K562 (cell line): ENCODE data around the gene GLRX5. TPM values are rescaled to one million over a fixed set of nuclear protein-coding genes. Genes with fewer than 3 reads are reported as not detected.

Source experiments
- ATAC-seq: fragments of 200-7000 bp; cut with Tn5 transposase; 3 replicates; pipeline ENCODE4 v1.9.1; 2020; ENCODE audit warnings: moderate library complexity
- BruUV-seq: library from RNA; stranded (reverse); fragments of 400-500 nt; replicated peaks from 2 replicates; lab custom pipeline; 2021; lab: Mats Ljungman, UMichigan
- CTCF ChIA-PET: fragments of 300-600 bp; formaldehyde crosslinking; extraction: SDS; loops from one replicate; lab custom pipeline; 2021; ENCODE audit warnings: low intra/inter-chr PET ratio; lab: Yijun Ruan, JAX
- POLR2A ChIA-PET: fragments of 300-600, 350-650 bp; sonication (Branson Sonifier 250); formaldehyde crosslinking; extraction: SDS; loops from one replicate; lab custom pipeline; 2021; ENCODE audit warnings: antibody characterized with exemption, inconsistent platforms; lab: Yijun Ruan, JAX
- DNase-seq, 4 experiments: peaks; one replicate each; pipeline versions ENCODE4 v3.0.0 to v3.0.0-alpha.2; 2011 to 2018; ENCODE audit warnings: low spot score in 3 of 4, mixed read lengths in 3 of 4; ENCODE audit errors: extremely low read depth in 1 of 4
- FAIRE-seq: peaks from 2 replicates; lab custom pipeline; 2011; peaks lifted over from hg19 to GRCh38; lab: Jason Lieb, UNC
- H2AFZ ChIP-seq: 2 replicates; pipeline ENCODE4 v1.6.0; 2011; ENCODE audit warnings: low read depth, low read length, control low read depth, inconsistent platforms
- H3K27ac ChIP-seq: fragments of 200-600 bp; 3 replicates; pipeline ENCODE4 v1.8.0; 2011; ENCODE audit warnings: low read depth, mild to moderate bottlenecking, control low read depth, inconsistent platforms, low read length, moderate library complexity, mixed read lengths; ENCODE audit errors: extremely low read depth
- H3K27me3 ChIP-seq, 2 experiments: fragments of 300-600 bp in 1 of 2; 2 replicates in 1 of 2; 3 replicates in 1 of 2; pipeline versions ENCODE4 v1.6.0 to v1.8.0; 2011; ENCODE audit warnings: inconsistent platforms in 2 of 2, low read length in 2 of 2, mild to moderate bottlenecking in 1 of 2, mixed read lengths in 1 of 2, moderate library complexity in 1 of 2; ENCODE audit not compliant: control insufficient read depth in 2 of 2, insufficient read depth in 2 of 2
- H3K36me3 ChIP-seq: fragments of 300-600 bp; 3 replicates; pipeline ENCODE4 v1.8.0; 2011; ENCODE audit warnings: mild to moderate bottlenecking, low read length, inconsistent platforms; ENCODE audit not compliant: control insufficient read depth, insufficient read depth
- H3K4me1 ChIP-seq, 2 experiments: fragments of 200-600 bp in 1 of 2; replicated peaks in 1 of 2; 2 replicates in 1 of 2; 3 replicates in 1 of 2; pipeline versions ENCODE4 v1.5.1 to v1.8.0; 2011; ENCODE audit warnings: inconsistent platforms in 2 of 2, low read length in 2 of 2, mild to moderate bottlenecking in 1 of 2, mixed read lengths in 1 of 2, moderate library complexity in 1 of 2; ENCODE audit not compliant: control insufficient read depth in 2 of 2, insufficient read depth in 2 of 2
- H3K4me2 ChIP-seq: 2 replicates; pipeline ENCODE4 v1.6.1; 2011; ENCODE audit warnings: low read length, control low read depth, inconsistent platforms, mixed read lengths; ENCODE audit not compliant: insufficient read depth
- H3K4me3 ChIP-seq: fragments of 200-600 bp; sonication (generic), shearing (Covaris generic); 2 replicates; pipeline ENCODE4 v1.5.1; 2016; ENCODE audit warnings: control low read depth, inconsistent platforms
- H3K79me2 ChIP-seq: fragments of 200-600 bp; 3 replicates; pipeline ENCODE4 v1.8.0; 2011; ENCODE audit warnings: low read length, inconsistent platforms; ENCODE audit not compliant: control insufficient read depth, insufficient read depth
- H3K9ac ChIP-seq, 2 experiments: 2 replicates each; pipeline versions ENCODE4 v1.6.0 to v1.6.1; 2011; ENCODE audit warnings: low read depth in 2 of 2, low read length in 2 of 2, control low read depth in 1 of 2, inconsistent platforms in 1 of 2, mild to moderate bottlenecking in 1 of 2, mixed read lengths in 1 of 2; ENCODE audit not compliant: insufficient read depth in 1 of 2
- H3K9me1 ChIP-seq: one replicate; pipeline ENCODE4 v1.6.0; 2011; ENCODE audit warnings: inconsistent platforms, mild to moderate bottlenecking, low read length, moderate library complexity; ENCODE audit not compliant: control insufficient read depth, insufficient read depth
- H3K9me3 ChIP-seq: replicated peaks from 2 replicates; pipeline ENCODE4 v1.5.1; 2011; ENCODE audit warnings: low read depth, low read length, inconsistent platforms; ENCODE audit not compliant: control insufficient read depth, insufficient read depth
- H4K20me1 ChIP-seq: replicated peaks from 2 replicates; pipeline ENCODE4 v1.6.1; 2011; ENCODE audit warnings: low read length, inconsistent platforms, mixed read lengths; ENCODE audit not compliant: control insufficient read depth, insufficient read depth
- ATF3 ChIP-seq, 2 experiments: fragments of 450-650 bp in 1 of 2; sonication (generic) in 1 of 2; formaldehyde crosslinking in 1 of 2; IDR thresholded peaks in 1 of 2; conservative IDR thresholded peaks in 1 of 2; 2 replicates each; pipeline versions ENCODE4 v1.6.1 to v1.8.1; 2016 to 2023; ENCODE audit warnings: mild to moderate bottlenecking in 2 of 2, moderate library complexity in 2 of 2, inconsistent platforms in 1 of 2, missing genetic modification reagents in 1 of 2
- ATF4 ChIP-seq: fragments of 450-650 bp; formaldehyde crosslinking; IDR thresholded peaks from 2 replicates; pipeline ENCODE4 v1.4.0; 2022; ENCODE audit warnings: mild to moderate bottlenecking, moderate library complexity
- BCOR ChIP-seq: fragments of 450-650 bp; IDR thresholded peaks from 2 replicates; pipeline ENCODE4 v1.6.1; 2016
- CEBPB ChIP-seq: fragments of 450-650 bp; IDR thresholded peaks from 2 replicates; pipeline ENCODE4 v1.6.1; 2016; ENCODE audit warnings: missing genetic modification characterization, missing compliant biosample characterization
- CXXC5 ChIP-seq: fragments of 250-450 bp; sonication (Bioruptor Pico); IDR thresholded peaks from 2 replicates; pipeline ENCODE4 v1.8.0; 2022; ENCODE audit warnings: inconsistent platforms, mild to moderate bottlenecking, moderate library complexity
- E2F5 ChIP-seq: sonication (generic); formaldehyde crosslinking; IDR thresholded peaks from 2 replicates; pipeline ENCODE4 v1.8.0; 2022; ENCODE audit warnings: mild to moderate bottlenecking, missing genetic modification reagents
- ELF1 ChIP-seq: fragments of 200-800 bp; sonication (Bioruptor generic); IDR thresholded peaks from 2 replicates; pipeline ENCODE4 v1.6.1; 2016; ENCODE audit warnings: missing genetic modification characterization, missing compliant biosample characterization
- FOXK1 ChIP-seq: sonication (generic); formaldehyde crosslinking; IDR thresholded peaks from 2 replicates; pipeline ENCODE4 v1.8.0; 2022; ENCODE audit warnings: missing genetic modification reagents, mild to moderate bottlenecking, borderline replicate concordance
- GTF2E2 ChIP-seq: fragments of 200-800 bp; sonication (Bioruptor generic); IDR thresholded peaks from 2 replicates; pipeline ENCODE4 v1.6.1; 2016; ENCODE audit warnings: missing genetic modification characterization, missing compliant biosample characterization
- HDAC6 ChIP-seq: IDR thresholded peaks from 2 replicates; pipeline ENCODE4 v1.6.1; 2012; ENCODE audit warnings: low read depth, mild to moderate bottlenecking, control low read depth, inconsistent platforms, low read length, moderate library complexity
- L3MBTL2 ChIP-seq: fragments of 450-650 bp; IDR thresholded peaks from 2 replicates; pipeline ENCODE4 v1.6.1; 2016; ENCODE audit warnings: mild to moderate bottlenecking, moderate library complexity
- RUNX1 ChIP-seq: sonication (generic); IDR thresholded peaks from 2 replicates; pipeline ENCODE4 v1.6.1; 2016; ENCODE audit warnings: antibody characterized with exemption, low read depth
- SAP30 ChIP-seq: fragments of 200-600 bp; sonication (generic); IDR thresholded peaks from 2 replicates; pipeline ENCODE4 v1.6.1; 2012; ENCODE audit warnings: borderline replicate concordance, low read depth, mild to moderate bottlenecking, moderate library complexity, low read length, control low read depth, inconsistent platforms; ENCODE audit not compliant: insufficient read depth, poor library complexity, severe bottlenecking
- SMC3 ChIP-seq: conservative IDR thresholded peaks from 2 replicates; pipeline ENCODE4 v1.6.1; 2011; ENCODE audit warnings: low read depth, low read length, improper control_type of control experiment; ENCODE audit not compliant: insufficient read depth
- SRSF1 ChIP-seq: fragments of 200-400 bp; formaldehyde crosslinking; IDR thresholded peaks from 2 replicates; pipeline ENCODE4 v1.6.1; 2017; ENCODE audit warnings: mild to moderate bottlenecking, low read depth, low read length, moderate library complexity
- ZNF316 ChIP-seq: fragments of 450-650 bp; IDR thresholded peaks from 2 replicates; pipeline ENCODE4 v1.6.1; 2016
- ZNF655 ChIP-seq: fragments of 250-450 bp; sonication (Bioruptor Pico); IDR thresholded peaks from 2 replicates; pipeline ENCODE4 v1.5.0; 2021
- ZNF77 ChIP-seq: fragments of 250-450 bp; sonication (Bioruptor Pico); IDR thresholded peaks from 2 replicates; pipeline ENCODE4 v1.5.0; 2020
- WGBS: fragments of 100-300 bp; shearing (Covaris generic); methylation state at CpG from one replicate; pipeline ENCODE4 v1.1.6; 2016; ENCODE audit warnings: low coverage, mixed read lengths; ENCODE audit not compliant: insufficient coverage; ENCODE audit errors: missing lambda C conversion rate; 5-methylcytosine and 5-hydroxymethylcytosine counted together
- in situ Hi-C: fragments of 300-500 bp; cut with MboI; formaldehyde crosslinking; loops from 4 replicates; pipeline ENCODE4 v1.15.0; 2018; ENCODE audit warnings: inconsistent platforms, mixed read lengths
- intact Hi-C: fragments of 100-400 bp; cut with micrococcal nuclease; formaldehyde crosslinking; loops from 2 replicates; pipeline ENCODE4 v1.14.2; 2022
- polyA plus RNA-seq, 8 experiments: library from polyadenylated mRNA; depleted of rRNA in 4 of 8; stranded (reverse) in 5 of 8; unstranded in 3 of 8; fragments of >200 nt; fragmentation: Nextera tagmentation in 2 of 8; fragmentation: Illumina TruSeq in 1 of 8; extraction: Ambion mirVana in 2 of 8; extraction: Trizol in 1 of 8; gene quantifications; 2 replicates each; pipeline versions ENCODE4 v1.2.1 to v1.2.3, GENCODE V29; 2011 to 2014; ENCODE audit warnings: inconsistent platforms in 1 of 8, missing spikeins in 1 of 8
- total RNA-seq, 7 experiments: library from RNA; depleted of rRNA in 6 of 7; stranded (reverse); fragments of >200 nt in 6 of 7; fragmentation: Illumina TruSeq in 2 of 7; extraction: Trizol in 2 of 7; gene quantifications; 2 replicates each; pipeline versions ENCODE4 v1.2.1 to v1.2.3, GENCODE V29; 2011 to 2021; ENCODE audit warnings: low replicate concordance in 1 of 7

The GLRX5 gene
- total and polyA plus RNA-seq, 9 of the 15 experiments (the other 6 are each of a cell fraction or from before 2014, with no cell fraction given), result 16.7 to 96.8 (median 66.8) TPM

- FAIRE-seq (peak; percentile 19), ATAC-seq (no peak), DNase-seq (no peak)
- no peak overlapping the region; the same call in 2 of the 3 replicates for H3K27ac ChIP-seq
- H3K9me3 ChIP-seq, result no peaks in the 10 kb centered on the region
- H3K9ac ChIP-seq, result no peak overlapping the region
- H3K4me1 ChIP-seq, result peaks cover 0 to 55% of the 10 kb centered on the region in 2 experiments; a peak in 3 of 5 replicates
- no peak overlapping the region for H2AFZ ChIP-seq
- no TSS peak for BruUV-seq
- in situ Hi-C loops (loop anchor here (5.0 kb wide), 1 partner anchor 83 kb away; no protein-coding TSS in a partner anchor), intact Hi-C loops (no loop called here)
- H3K79me2 ChIP-seq, result peaks cover 7% of the 10 kb centered on the region
- H3K27me3 ChIP-seq, result no peaks in the 10 kb centered on the region
- peaks cover 2% of the 10 kb centered on the region; the same call in 1 of the 3 replicates for H3K36me3 ChIP-seq
- no peaks in the 10 kb centered on the region for H4K20me1 ChIP-seq
- whole genome bisulfite sequencing, result 48% methylated on average over 5 of the region's 6 CpGs
- 0 out of 2 replicates have a peak overlapping the region, but pooled peaks have one; percentile 3 for H3K4me2 ChIP-seq
- ChIA-PET CTCF (no interaction called here), POLR2A (interaction anchor here (0.6 kb wide), 1 partner anchor 24 kb away, joined by 3 read pairs; no protein-coding TSS in a partner anchor)
- no peak overlapping the region for H3K4me3 ChIP-seq
- H3K9me1 ChIP-seq, result no peaks in the 10 kb centered on the region
- TF ChIP-seq ZNF77 (no peak), L3MBTL2 (peak; percentile 23; the same call in 1 of the 2 replicates), ZNF655 (CRISPR knock-in tag) (no peak), CXXC5 (CRISPR knock-in tag) (0 out of 2 replicates have a peak, but pooled peaks have one; percentile 25), GTF2E2 (tag) (no peak), SAP30 (no peak), ATF4 (CRISPR knock-in tag) (0 out of 2 replicates have a peak, but pooled peaks have one; percentile 40), HDAC6 (no peak), SRSF1 (no peak), ELF1 (tag) (no peak), FOXK1 (CRISPR knock-in tag) (no peak), BCOR (no peak), SMC3 (no peak), ATF3 (IDR thresholded peaks at IDR 0.05) (peak; percentile 48; the same call in 1 of the 2 replicates), ATF3 (CRISPR knock-in tag; conservative IDR thresholded peaks at IDR 0.05) (no peak), CEBPB (tag) (peak; percentile 56), RUNX1 (no peak), ZNF316 (no peak), E2F5 (CRISPR knock-in tag) (no peak)
Observed at GRCh38 chr14:95524706-95525512, 9.9 kb upstream of the GLRX5 start.
